Activated CD8-positive, alpha-beta memory T cell treated with anti-CD3 and anti-CD28 coated beads for 36 hours (primary cell): Measurements from ENCODE around the gene TP53I13. TPM values are rescaled to one million over a fixed set of nuclear protein-coding genes. Genes with fewer than 3 reads are reported as not detected.

ENCODE experiments used
- CTCF ChIA-PET: fragments of 350-600 bp; sonication (Branson Sonifier 250); formaldehyde crosslinking; loops from one replicate; lab custom pipeline; 2021; ENCODE audit warnings: antibody characterized with exemption; lab: Charles Lee
- POLR2A ChIA-PET: fragments of 350-600 bp; sonication (Branson Sonifier 250); formaldehyde crosslinking; loops from one replicate; lab custom pipeline; 2021; ENCODE audit warnings: antibody characterized with exemption; lab: Charles Lee
- total RNA-seq, 2 experiments: library from RNA; stranded (reverse); gene quantifications; one replicate each; pipeline ENCODE4 v1.2.3, GENCODE V29; 2021

Gene TP53I13
- total RNA-seq, 2 experiments from 2014 or later = 71.7 to 73.2 TPM

DNA sequence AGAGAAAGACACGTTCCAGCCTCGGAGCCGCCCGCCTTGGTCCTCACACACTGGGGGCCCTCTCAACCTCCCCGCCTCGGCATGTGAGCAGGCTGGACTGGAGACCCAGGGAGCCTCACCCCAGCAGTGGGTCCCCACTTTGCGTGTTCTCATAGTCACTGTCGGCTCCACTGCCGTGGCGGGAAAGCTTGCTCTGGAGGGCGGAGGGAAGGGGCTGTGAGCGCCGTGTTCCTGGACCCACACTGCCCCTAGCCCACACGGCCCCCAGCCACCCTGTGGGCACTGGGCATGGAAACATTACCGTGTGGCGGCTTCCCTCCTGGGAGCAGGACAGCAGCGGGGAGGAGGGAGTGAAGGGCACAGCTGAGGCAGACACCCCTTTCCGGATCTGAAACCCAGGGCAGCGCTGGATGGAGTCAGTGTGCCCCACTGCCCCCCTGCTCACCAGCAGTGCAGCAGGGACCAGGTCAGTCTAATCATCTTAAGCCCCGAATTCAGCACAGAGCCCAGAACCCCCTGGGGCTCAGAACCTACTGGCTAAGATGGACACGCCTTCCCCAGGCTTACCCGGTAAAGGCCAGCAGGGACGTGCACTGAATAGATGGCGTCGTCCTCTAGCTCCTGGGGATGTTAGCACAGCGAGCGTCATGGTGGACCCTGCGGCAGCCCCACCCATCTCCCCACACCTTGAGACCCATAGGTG lies 7.2 kb downstream of the TP53I13 start:
- POLR2A ChIA-PET = interaction anchor here (1.0 kb wide), 1 partner anchor 13 kb away, joined by 3 read pairs; no protein-coding TSS in a partner anchor

DNA sequence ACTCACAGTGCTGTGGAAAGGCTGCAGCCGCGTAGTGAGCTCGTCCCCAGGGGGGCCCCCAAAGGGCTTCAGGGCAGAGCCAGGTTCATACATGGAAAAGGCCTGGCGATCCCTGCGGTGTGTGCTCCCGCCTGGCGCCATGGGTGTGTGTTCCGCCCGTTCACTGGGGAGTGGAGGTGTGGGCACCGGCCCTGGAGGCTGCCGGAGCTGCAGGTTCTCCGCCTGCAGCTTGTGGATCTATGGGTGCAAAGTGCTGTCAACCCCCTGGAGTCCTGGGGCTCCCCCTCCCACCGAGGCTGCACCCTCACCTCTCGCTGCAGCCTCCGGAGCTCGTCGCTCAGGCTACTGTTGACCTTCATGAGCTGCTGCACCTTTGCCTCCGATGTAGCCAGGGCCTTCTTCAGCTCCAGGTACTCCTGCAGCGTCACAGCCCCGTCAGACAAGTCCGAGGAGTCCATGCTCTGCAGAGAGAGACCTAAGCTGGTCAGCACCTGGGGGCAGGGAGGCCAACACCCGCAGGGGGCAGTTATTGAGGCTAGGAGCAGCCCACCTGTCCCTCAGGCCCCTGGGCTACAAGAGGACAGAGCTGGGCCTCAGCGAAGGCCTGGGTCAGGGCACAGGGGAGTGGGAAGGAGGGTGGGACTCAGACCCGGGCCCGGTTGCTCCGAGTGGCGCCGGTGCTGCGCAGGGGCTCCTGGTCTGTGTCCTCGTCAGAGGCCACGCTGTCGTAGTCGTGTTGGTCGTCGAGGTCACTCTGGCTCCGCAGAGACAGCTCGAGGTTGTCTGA lies 7.9 kb downstream of the TP53I13 start:
- ChIA-PET CTCF (interaction anchor here (0.9 to 5.8 kb wide), 5 partner anchors 9 to 41 kb away, joined by 3 to 27 read pairs (median 4); partner anchors contain the start of gene ABHD15), POLR2A (interaction anchor here (1.0 kb wide), 1 partner anchor 12 kb away, joined by 3 read pairs; no protein-coding TSS in a partner anchor)

More for the DNA sequence above, 7.2 kb downstream of the TP53I13 start:
- CTCF ChIA-PET = interaction anchor here (1.1 to 5.8 kb wide), 4 partner anchors 16 to 41 kb away, joined by 3 to 27 read pairs (median 5); no protein-coding TSS in a partner anchor

DNA sequence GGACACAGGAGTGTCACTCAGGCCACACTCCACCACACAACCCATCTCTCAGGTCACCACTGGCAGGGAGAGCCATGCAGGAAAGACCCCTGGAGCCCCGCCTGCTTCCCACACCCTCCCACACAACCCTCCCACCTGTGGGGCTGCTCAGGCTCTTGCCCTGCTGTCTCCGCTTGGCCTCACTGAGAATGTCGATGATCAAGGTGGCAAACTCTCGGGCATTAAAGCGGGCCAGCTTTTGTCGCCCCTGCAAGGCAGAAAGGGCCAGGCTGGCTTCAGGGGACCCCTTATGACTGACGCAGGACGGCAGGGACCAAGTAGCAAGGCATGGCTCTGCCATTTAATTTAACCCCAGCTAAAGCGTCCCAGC lies 8.5 kb downstream of the TP53I13 start:
- POLR2A ChIA-PET = interaction anchor here (1.0 kb wide), 1 partner anchor 11 kb away, joined by 3 read pairs; no protein-coding TSS in a partner anchor
- CTCF ChIA-PET = interaction anchor here (0.9 to 5.0 kb wide), 4 partner anchors 9 to 40 kb away, joined by 3 to 14 read pairs (median 4); partner anchors contain the start of gene ABHD15

DNA sequence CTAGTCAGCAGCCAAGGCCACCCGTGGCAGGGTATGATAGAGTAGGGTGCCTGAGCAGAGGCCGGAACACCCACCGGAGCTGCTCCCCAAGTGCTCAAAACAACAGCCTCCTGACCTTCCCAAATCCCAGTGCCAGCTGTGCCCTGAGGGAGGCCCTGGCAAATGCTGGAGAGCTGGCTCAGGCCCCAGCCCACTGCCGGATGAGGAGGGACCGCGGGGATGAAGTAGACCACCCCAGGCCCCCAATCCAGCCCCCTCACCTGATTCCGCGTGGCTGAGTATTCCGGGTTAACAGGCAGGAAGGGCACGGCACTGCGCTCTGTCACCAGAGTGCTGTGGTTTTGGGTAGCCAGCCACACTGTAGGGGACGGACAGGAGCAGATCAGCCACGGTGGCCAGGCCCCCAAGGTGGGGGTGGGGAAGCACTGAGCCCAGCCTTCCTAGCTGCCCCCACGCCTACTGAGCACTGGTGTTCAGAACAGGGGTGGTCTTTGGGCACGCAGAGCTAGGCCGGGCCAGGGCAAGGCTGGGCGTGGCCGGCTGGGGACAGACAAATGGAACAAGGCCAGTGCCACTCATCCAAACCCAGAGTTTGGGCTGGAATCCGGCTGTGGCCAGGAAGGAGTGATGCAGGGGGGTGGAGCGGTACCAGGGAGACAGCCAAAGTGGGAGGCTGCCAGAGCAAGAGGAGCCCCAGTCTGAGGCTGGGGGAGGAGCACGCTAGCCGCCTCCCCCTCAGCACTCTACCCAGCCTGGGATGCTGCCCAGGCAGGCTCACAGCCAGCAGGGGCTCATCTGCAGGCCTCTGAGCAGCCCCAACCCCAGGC lies 9.1 kb downstream of the TP53I13 start:
- POLR2A ChIA-PET = no interaction called here
- CTCF ChIA-PET = interaction anchor here (0.9 to 5.0 kb wide), 7 partner anchors 10 to 40 kb away, joined by 3 to 40 read pairs (median 4); partner anchors contain the start of gene ABHD15

DNA sequence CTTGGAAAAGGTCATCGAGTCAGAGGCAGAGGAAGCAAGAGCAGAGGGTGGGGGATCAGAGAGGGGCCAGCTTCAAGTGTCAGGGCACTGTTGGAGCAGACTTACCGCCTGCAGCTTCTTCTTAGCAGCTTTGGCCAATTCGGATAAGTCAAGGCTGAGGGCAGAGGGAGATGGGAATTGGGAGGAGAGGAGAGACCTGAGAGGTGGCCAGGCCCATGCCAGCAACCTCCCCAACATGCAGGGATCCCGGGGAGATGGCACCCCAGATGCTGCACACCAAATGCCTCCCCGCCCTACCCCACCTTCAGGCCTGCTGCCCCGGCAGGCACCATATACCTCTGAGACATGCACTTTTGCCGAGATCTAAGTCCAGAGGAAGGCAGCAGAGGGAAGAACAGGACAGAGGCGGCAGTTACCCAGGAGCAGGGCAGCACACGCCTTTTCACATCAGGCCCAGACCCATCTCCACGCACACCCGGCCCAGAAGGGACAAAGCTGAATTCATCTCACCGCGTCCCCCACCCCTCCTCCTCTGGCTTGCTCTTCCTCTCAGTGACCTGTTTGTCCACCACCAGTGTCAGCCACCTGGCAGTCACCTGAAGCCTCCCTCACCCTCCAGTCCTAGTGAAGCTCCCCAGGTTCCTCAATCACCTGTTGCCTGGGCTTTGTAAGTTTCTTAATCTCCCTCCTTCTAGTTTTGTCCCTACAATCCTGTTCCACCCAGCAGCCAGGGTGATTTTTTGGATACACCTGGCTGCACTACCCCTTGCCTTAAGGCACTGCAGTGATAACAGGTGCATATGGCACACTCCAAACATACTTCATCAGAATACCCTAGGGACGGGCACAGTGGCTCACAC lies 10.4 kb downstream of the TP53I13 start:
- ChIA-PET CTCF (interaction anchor here (1.3 to 5.4 kb wide), 6 partner anchors 9 to 38 kb away, joined by 3 to 40 read pairs (median 17); partner anchors contain the start of genes ABHD15 and ANKRD13B), POLR2A (interaction anchor here (1.2 kb wide), 1 partner anchor 38 kb away, joined by 3 read pairs; no protein-coding TSS in a partner anchor)

DNA sequence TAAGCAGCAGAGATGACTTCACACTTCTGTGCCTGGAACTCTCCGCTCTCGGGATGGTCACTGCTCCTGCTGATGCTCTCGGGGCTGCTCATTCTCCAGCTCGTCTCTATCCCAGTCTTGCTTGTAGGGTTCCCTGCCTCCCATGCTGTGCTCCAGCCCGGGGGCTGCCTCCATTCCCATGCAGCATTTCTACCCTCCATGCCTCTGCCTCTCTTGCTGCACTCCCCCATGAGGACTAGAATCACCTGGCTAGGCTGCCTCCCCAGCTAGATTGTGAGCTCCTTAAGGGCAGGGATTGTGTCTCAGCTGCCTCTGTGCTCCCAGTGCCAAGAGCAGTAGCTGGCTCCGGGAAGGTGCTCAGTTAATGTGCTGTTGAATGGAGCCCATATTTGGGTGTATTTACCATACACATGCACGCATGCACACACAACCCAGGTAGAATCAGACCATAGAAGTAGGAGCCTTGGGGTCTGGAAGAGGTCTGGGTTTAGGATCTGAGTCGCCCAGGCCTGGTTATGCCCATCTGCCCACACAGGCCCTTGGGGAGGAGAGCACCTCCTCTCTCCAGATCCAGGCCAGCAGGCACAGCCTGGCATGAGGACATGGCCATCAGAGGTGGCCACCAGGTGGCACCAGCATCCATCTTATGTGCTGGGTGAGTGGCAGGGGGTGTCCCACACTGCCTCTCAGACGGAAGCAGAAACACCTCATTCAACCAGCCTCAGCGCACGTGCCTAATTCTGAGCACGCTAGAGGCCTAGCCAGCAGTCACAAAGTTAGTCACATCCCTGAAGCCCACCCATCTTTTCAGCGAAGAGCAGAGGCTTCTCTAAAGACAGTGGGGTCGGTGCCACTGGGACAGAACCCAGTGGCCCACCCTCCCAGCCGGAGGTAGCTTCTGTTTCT lies 11.6 kb downstream of the TP53I13 start:
- CTCF ChIA-PET = interaction anchor here (0.6 to 5.4 kb wide), 10 partner anchors 10 to 397 kb away, joined by 3 to 40 read pairs (median 9); partner anchors contain the start of genes ABHD15 and ANKRD13B
- POLR2A ChIA-PET = interaction anchor here (0.6 to 1.7 kb wide), 8 partner anchors 9 to 105 kb away, joined by 3 to 7 read pairs (median 3); partner anchors contain the start of genes ABHD15, ANKRD13B and TP53I13

DNA sequence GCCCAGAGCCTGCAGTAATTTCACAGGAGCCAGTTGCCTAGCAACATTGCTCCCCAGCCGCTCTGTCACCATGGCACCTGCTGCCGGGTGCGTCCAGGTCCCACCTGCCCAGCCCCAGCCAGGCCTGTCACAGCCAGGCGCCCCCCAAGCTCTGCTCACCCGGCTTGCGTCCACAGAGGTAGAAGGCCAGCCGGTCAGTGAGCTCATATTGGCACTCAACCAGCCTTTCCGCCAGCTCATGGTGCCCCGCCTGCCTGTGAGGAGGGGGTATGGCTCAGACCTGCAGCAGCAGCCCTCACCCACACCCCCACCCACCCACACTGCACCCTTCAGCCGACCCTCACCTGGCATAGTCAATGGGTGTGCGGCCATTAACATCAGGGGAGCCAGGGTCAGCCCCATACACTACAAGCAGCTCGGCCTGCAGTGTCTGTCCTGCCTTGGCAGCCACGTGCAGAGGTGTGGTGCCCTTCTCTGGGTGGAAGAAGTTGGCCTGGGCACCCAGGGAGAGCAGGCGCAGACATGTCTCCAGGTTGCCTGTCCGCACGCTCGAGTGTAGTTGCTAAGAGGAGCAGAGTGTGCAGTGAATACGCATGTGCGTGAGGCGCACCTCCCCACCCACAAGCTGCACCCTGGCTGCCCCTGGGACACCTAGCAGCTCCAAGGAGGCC lies 13.2 kb downstream of the TP53I13 start:
- ChIA-PET POLR2A (interaction anchor here (1.1 to 1.7 kb wide), 2 partner anchors 12 to 13 kb away, joined by 4 to 7 read pairs; partner anchors contain the start of gene TP53I13), CTCF (interaction anchor here (0.5 to 5.4 kb wide), 5 partner anchors 10 to 209 kb away, joined by 4 to 40 read pairs (median 20); partner anchors contain the start of gene ANKRD13B)

DNA sequence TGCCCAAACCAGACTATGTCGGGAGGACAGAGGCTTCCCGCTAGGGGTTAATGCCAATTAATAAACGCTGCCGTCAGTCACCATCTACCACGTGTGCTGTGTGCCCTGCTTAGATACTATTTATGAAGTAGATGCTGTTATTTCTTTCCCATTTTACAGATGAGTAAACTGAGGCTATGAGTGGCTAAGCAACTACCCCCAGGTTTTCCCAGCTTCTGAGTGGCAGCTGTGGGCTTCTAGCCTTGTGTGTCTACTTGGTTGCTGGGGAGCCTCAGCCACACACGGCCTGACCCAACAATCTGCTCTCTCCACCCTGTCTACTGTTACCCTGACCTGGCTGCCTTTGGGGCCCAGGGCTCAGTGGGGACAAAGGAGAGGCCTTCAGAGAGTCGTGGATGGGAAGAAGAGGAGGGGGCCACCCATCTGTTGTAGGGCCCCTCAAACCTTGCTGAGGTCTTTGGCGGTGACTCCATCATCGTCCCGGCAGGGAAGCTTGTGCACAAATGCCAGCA lies 13.8 kb downstream of the TP53I13 start:
- CTCF ChIA-PET = interaction anchor here (1.1 to 5.4 kb wide), 3 partner anchors 9 to 35 kb away, joined by 4 to 40 read pairs (median 39); partner anchors contain the start of gene ANKRD13B
- POLR2A ChIA-PET = interaction anchor here (1.1 to 1.7 kb wide), 2 partner anchors 12 to 14 kb away, joined by 4 to 7 read pairs; partner anchors contain the start of gene TP53I13

DNA sequence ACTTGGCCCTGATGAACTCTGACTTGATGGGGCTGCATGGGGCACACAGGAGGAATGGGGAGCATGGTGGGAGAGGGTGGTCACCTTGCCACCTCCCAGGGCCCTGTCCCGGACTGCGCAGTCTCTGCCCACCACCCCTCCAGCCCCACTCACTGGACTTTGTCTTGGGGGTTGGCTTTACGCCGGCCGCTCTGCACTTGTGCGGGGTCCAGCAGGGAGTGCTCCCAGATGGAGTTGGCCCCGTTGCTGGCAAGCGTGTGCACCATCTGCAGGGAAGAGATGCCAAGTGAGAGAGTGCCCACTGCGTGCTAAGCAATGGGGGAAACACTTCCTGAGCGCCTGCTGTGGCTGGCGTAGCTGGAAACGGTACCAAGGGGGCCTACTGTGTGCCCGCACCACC lies 14.3 kb downstream of the TP53I13 start:
- ChIA-PET POLR2A (no interaction called here), CTCF (interaction anchor here (1.1 to 5.4 kb wide), 3 partner anchors 9 to 44 kb away, joined by 3 to 39 read pairs (median 4); partner anchors contain the start of gene ANKRD13B)

DNA sequence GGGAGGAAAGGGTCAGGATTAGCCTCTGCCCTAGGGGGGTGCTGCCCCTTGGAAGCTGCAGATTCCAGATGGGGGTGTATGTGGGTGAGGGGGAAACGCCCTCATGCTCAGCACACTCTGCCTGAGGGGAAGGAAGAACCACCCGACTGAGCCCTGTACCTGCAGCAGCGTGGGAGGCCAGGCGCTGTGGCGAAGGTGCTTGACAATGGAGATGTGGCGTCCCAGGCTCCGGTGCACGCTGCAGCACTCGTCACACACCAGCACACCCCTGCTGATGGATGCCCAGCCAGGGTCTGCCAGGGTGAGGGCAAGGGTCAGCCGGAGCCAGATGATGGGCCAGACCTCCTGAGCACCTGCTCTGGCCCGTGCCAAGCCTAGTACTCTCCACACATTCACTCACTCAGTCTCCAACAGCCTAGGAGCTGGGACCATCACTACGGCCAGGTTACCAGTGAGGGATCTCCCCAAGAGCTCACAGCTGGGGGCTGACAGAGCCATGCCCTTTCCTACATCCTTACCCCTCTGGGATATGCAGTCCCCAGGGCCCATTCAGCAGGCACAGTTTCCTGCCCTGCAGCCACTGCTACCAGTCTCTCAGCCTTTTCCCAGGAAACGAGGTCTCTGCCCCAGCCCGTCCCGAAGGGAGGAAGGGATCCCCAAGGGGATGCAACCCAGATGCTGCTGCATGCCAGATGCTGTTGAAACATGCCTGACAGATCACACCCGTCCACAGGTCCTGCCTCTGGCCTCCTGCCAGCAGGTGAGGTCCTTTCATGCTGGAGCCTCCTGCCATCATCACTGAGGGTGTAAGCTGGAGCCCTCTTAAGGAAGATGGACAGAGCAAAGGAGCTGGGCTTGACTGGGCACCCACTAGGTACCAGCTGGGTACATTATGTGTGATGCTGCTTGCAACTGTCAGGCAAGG lies 15.1 kb downstream of the TP53I13 start:
- ChIA-PET CTCF (interaction anchor here (1.1 to 6.4 kb wide), 4 partner anchors 8 to 44 kb away, joined by 3 to 39 read pairs (median 18); partner anchors contain the start of gene ANKRD13B), POLR2A (no interaction called here)

DNA sequence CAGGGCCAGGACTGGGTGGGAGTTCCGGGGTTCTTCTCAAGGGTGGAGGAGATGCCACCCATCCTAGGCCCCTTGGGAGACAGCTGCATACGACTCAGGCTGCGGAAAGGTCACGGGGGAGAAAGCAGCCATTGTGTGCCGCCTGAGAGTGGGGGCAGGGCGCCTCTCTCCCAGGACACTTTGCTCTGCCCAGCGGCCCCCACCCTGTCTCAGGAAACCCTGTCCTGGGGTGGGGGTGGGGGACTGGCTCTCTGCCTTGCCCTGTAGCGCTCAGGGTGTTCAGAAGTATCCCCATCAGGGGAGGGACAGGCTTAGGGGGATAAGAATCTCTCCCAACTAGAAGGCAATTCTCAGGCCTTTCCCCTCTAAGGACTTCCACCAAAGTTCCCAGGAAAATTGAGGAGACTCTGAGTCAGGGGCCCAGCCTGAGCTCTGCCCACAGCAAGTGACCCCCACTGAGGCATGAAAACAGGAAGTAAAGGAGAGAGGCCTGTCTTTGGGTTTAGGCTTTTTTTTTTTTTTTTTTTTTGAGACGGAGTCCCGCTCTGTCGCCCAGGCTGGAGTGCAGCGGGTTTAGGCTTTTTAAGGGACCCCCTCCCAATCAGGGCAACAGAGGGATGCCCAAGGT lies 16.1 kb downstream of the TP53I13 start:
- POLR2A ChIA-PET = no interaction called here
- CTCF ChIA-PET = interaction anchor here (6.4 kb wide), 1 partner anchor 33 kb away, joined by 33 read pairs; no protein-coding TSS in a partner anchor

DNA sequence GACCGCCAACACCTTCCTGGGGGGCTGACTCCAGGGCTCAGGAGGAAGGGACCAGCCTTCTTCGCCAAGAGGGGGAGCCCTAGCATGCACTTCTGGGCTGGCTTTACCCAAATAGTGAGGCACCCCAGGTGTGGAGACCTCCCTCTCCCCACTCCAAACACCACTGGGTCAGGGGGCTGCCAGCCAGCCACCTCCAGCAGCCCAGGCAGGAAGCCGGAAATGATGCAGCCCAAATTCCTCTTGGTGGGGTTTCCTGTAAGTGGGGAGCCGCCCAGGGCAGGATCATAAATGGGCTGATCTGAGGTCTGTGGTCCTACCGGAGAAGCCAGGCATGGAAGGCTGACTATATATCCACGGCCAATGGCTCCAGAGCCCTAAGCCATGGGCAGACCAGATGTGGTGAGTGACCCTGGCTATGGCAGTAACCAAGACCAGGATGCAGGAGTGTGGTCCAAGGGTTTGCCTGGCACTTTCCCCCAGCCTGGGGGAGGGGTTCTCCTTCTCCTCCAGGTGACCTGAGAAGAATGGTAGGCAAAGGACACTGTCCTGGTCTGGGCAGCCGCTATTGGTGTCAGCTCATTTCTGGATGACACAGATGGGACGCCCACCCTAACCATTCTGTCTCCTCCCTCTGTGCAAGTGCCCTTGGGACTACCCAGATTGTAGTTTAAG lies 16.7 kb downstream of the TP53I13 start:
- ChIA-PET CTCF (interaction anchor here (1.0 to 6.4 kb wide), 2 partner anchors 12 to 32 kb away, joined by 3 to 33 read pairs; no protein-coding TSS in a partner anchor), POLR2A (no interaction called here)
